ENCODE measurements around the gene XYLT1.

- no peak for TF ChIP-seq CTCF (conservative IDR thresholded peaks at IDR 0.05; ENCODE audit: low read length)
- TF ChIP-seq EZH2phosphoT487 (IDR thresholded peaks at IDR 0.05; ENCODE audit: borderline replicate concordance): no peak
These were observed 210.9 kb downstream of the XYLT1 start for GRCh38 chr16:17259751-17260270.

Data from Loucy (cell line).